H9 (cell line): Measurements from ENCODE around the gene ETFDH. TPM values are rescaled to one million over a fixed set of nuclear protein-coding genes. Genes with fewer than 3 reads are reported as not detected.

Experiments
- DNase-seq: peaks from one replicate; pipeline ENCODE4 v3.0.0-alpha.2; 2017
- H2AFZ ChIP-seq: one replicate; pipeline ENCODE4 v1.6.1; 2013; ENCODE audit warnings: mild to moderate bottlenecking, low read length, control low read depth, moderate library complexity
- H2AK5ac ChIP-seq: 2 replicates; pipeline ENCODE4 v1.6.1; 2013; ENCODE audit warnings: low read length, control low read depth, mixed read lengths; ENCODE audit not compliant: insufficient read length
- H2BK120ac ChIP-seq: one replicate; pipeline ENCODE4 v1.6.1; 2013; ENCODE audit warnings: low read depth, mild to moderate bottlenecking, low read length, control low read depth, inconsistent platforms; ENCODE audit not compliant: poor library complexity, severe bottlenecking
- H2BK12ac ChIP-seq: 2 replicates; pipeline ENCODE4 v1.6.1; 2013; ENCODE audit warnings: low read length, control low read depth, mixed read lengths, low read depth; ENCODE audit not compliant: insufficient read length
- H2BK15ac ChIP-seq: 2 replicates; pipeline ENCODE4 v1.6.1; 2013; ENCODE audit warnings: low read depth, low read length, control low read depth
- H2BK20ac ChIP-seq: one replicate; pipeline ENCODE4 v1.6.1; 2013; ENCODE audit warnings: low read depth, mild to moderate bottlenecking, low read length, control low read depth, inconsistent platforms; ENCODE audit not compliant: poor library complexity, severe bottlenecking
- H2BK5ac ChIP-seq: 2 replicates; pipeline ENCODE4 v1.6.1; 2013; ENCODE audit warnings: low read length, control low read depth, mixed read lengths; ENCODE audit not compliant: insufficient read length
- H3K14ac ChIP-seq: 2 replicates; pipeline ENCODE4 v1.6.1; 2013; ENCODE audit warnings: low read length, control low read depth; ENCODE audit not compliant: insufficient read depth
- H3K18ac ChIP-seq: 2 replicates; pipeline ENCODE4 v1.6.1; 2013; ENCODE audit warnings: low read depth, mild to moderate bottlenecking, mixed read lengths, low read length, control low read depth; ENCODE audit not compliant: insufficient read length
- H3K23ac ChIP-seq: 2 replicates; pipeline ENCODE4 v1.6.1; 2013; ENCODE audit warnings: low read length, control low read depth, mixed read lengths, low read depth; ENCODE audit not compliant: insufficient read length
- H3K23me2 ChIP-seq: 2 replicates; pipeline ENCODE4 v1.6.1; 2013; ENCODE audit warnings: low read depth, mild to moderate bottlenecking, mixed read lengths, low read length, control low read depth; ENCODE audit not compliant: insufficient read length, poor library complexity, severe bottlenecking
- H3K27ac ChIP-seq: 2 replicates; pipeline ENCODE4 v1.5.1; 2013; ENCODE audit warnings: low read length, control low read depth, mixed read lengths, low read depth; ENCODE audit not compliant: insufficient read length
- H3K27me3 ChIP-seq: 2 replicates; pipeline ENCODE4 v1.6.1; 2013; ENCODE audit warnings: low read length, control low read depth, inconsistent platforms; ENCODE audit not compliant: insufficient read depth
- H3K4ac ChIP-seq: 2 replicates; pipeline ENCODE4 v1.6.1; 2013; ENCODE audit warnings: low read depth, mild to moderate bottlenecking, control low read depth, inconsistent platforms, low read length, moderate library complexity
- H3K4me1 ChIP-seq: 2 replicates; pipeline ENCODE4 v1.6.1; 2013; ENCODE audit warnings: low read length, control low read depth, inconsistent platforms; ENCODE audit not compliant: insufficient read depth
- H3K4me2 ChIP-seq: 2 replicates; pipeline ENCODE4 v1.6.1; 2013; ENCODE audit warnings: low read length, control low read depth, mixed read lengths; ENCODE audit not compliant: insufficient read length, insufficient read depth
- H3K56ac ChIP-seq: 2 replicates; pipeline ENCODE4 v1.6.1; 2013; ENCODE audit warnings: low read depth, mild to moderate bottlenecking, mixed read lengths, low read length, control low read depth; ENCODE audit not compliant: insufficient read length
- H3K79me1 ChIP-seq: 2 replicates; pipeline ENCODE4 v1.6.1; 2013; ENCODE audit warnings: low read depth, mild to moderate bottlenecking, moderate library complexity, low read length, control low read depth, inconsistent platforms; ENCODE audit not compliant: insufficient read depth, poor library complexity, severe bottlenecking
- H3K79me2 ChIP-seq: 2 replicates; pipeline ENCODE4 v1.6.1; 2013; ENCODE audit warnings: low read length, control low read depth, inconsistent platforms; ENCODE audit not compliant: insufficient read depth
- H3K9ac ChIP-seq: 2 replicates; pipeline ENCODE4 v1.6.1; 2013; ENCODE audit warnings: low read length, control low read depth, mixed read lengths; ENCODE audit not compliant: insufficient read length; ENCODE audit errors: extremely low read depth
- H3K9me3 ChIP-seq: one replicate; pipeline ENCODE4 v1.6.1; 2013; ENCODE audit warnings: low read depth, low read length, inconsistent platforms; ENCODE audit not compliant: control insufficient read depth
- H3T11ph ChIP-seq: one replicate; pipeline ENCODE4 v1.6.1; 2013; ENCODE audit warnings: mild to moderate bottlenecking, low read length, control low read depth, inconsistent platforms
- H4K20me1 ChIP-seq: one replicate; pipeline ENCODE4 v1.6.1; 2013; ENCODE audit not compliant: control insufficient read depth, insufficient read length, insufficient read depth
- H4K5ac ChIP-seq: 2 replicates; pipeline ENCODE4 v1.6.1; 2013; ENCODE audit warnings: low read depth, mild to moderate bottlenecking, mixed read lengths, low read length, control low read depth; ENCODE audit not compliant: insufficient read length
- H4K8ac ChIP-seq: replicated peaks from 2 replicates; pipeline ENCODE4 v1.6.1; 2013; ENCODE audit warnings: low read length, control low read depth, mixed read lengths, low read depth; ENCODE audit not compliant: insufficient read length
- H4K91ac ChIP-seq: 2 replicates; pipeline ENCODE4 v1.6.1; 2013; ENCODE audit warnings: low read depth, mild to moderate bottlenecking, moderate library complexity, mixed read lengths, low read length, control low read depth; ENCODE audit not compliant: insufficient read length
- H3K27ac Mint-ChIP-seq, 3 experiments: 2 replicates in 2 of 3; 3 replicates in 1 of 3; pipeline ENCODE4 v1.8.0; 2020 to 2021; ENCODE audit warnings: mixed read lengths in 3 of 3, mild to moderate bottlenecking in 1 of 3, moderate library complexity in 1 of 3
- H3K27me3 Mint-ChIP-seq: 2 replicates; pipeline ENCODE4 v1.8.0; 2021; ENCODE audit warnings: low read depth, mild to moderate bottlenecking, moderate library complexity, mixed read lengths
- H3K36me3 Mint-ChIP-seq, 3 experiments: 2 replicates in 2 of 3; 3 replicates in 1 of 3; pipeline ENCODE4 v1.8.0; 2020 to 2021; ENCODE audit warnings: low read depth in 3 of 3, mixed read lengths in 3 of 3; ENCODE audit not compliant: insufficient read depth in 1 of 3
- H3K4me1 Mint-ChIP-seq, 2 experiments: 2 replicates each; pipeline ENCODE4 v1.8.0; 2020; ENCODE audit warnings: mixed read lengths in 2 of 2
- H3K4me3 Mint-ChIP-seq, 2 experiments: 2 replicates in 1 of 2; 3 replicates in 1 of 2; pipeline ENCODE4 v1.8.0; 2020 to 2021; ENCODE audit warnings: mild to moderate bottlenecking in 2 of 2, mixed read lengths in 2 of 2, moderate library complexity in 1 of 2
- H3K9me3 Mint-ChIP-seq, 2 experiments: 2 replicates in 1 of 2; 3 replicates in 1 of 2; pipeline ENCODE4 v1.8.0; 2020; ENCODE audit warnings: mild to moderate bottlenecking in 2 of 2, mixed read lengths in 2 of 2, moderate library complexity in 1 of 2
- WGBS: extraction: QIAGEN DNeasy Blood & Tissue Kit; methylation state at CpG from one replicate; pipeline ENCODE4 v1.1.7; 2013; ENCODE audit warnings: missing lambda C conversion rate, low lambda C conversion rate, mixed read lengths; ENCODE audit not compliant: insufficient read length; ENCODE audit errors: extremely low coverage; 5-methylcytosine and 5-hydroxymethylcytosine counted together
- long read RNA-seq: library from polyadenylated mRNA; unstranded; transcript quantifications from one replicate; pipeline ENCODE4 v2.0.0, GENCODE V29; 2020
- total RNA-seq: library from RNA; stranded (reverse); gene quantifications from 2 replicates; pipeline ENCODE4 v1.2.1, GENCODE V29; 2021
- TF ChIP-seq, protein P1 (sequence below): fragments of 200-600 bp; sonication (generic); conservative IDR thresholded peaks from 3 replicates; pipeline ENCODE4 v1.8.0; 2021; ENCODE audit warnings: antibody characterized with exemption, mild to moderate bottlenecking

ETFDH gene
- total RNA-seq = 11.9 and 12.8 TPM in 2 replicates
- long read RNA-seq, transcript ETFDH-206 (13 exons, 3,282 nt) = major isoform, 49 of 57 reads
- long read RNA-seq, partial matches to known transcripts = 0 of 57 reads
- long read RNA-seq, other reads (novel, unspliced or antisense) = 2 of 57 reads

GRCh38 chr4:158671915-158672806 is at the start of gene ETFDH:
Gene ETFDH (plus strand): TSS chr4:158672296. CDS start chr4:158672457, 161 bp downstream.
- H3K79me2 ChIP-seq = peaks cover 5% of the 10 kb centered on the region; the same call in 1 of the 2 replicates
- no peaks in the 10 kb centered on the region for H3K9me3 Mint-ChIP-seq

More at GRCh38 chr4:158671915-158672806, at the start of gene ETFDH:
- Histone ChIP-seq H3K14ac (peak within 1 kb of the TSS; percentile 98), H2AFZ (no peak within 1 kb of the TSS), H3K56ac (no peak within 1 kb of the TSS), H3K23ac (peak within 1 kb of the TSS; percentile 7), H2BK15ac (no peak within 1 kb of the TSS), H4K91ac (no peak within 1 kb of the TSS), H3K23me2 (peaks cover 13% of the 10 kb centered on the region), H2BK12ac (no peak within 1 kb of the TSS), H3K9ac (peak within 1 kb of the TSS; percentile 79), H4K8ac (no peak within 1 kb of the TSS), H3K18ac (peak within 1 kb of the TSS; percentile 81), H3K79me1 (no peaks in the 10 kb centered on the region), H4K20me1 (no peaks in the 10 kb centered on the region), H3K4me2 (peak within 1 kb of the TSS; percentile 95), H2BK120ac (no peak within 1 kb of the TSS), H3K4me1 (no peaks in the 10 kb centered on the region), H2BK5ac (no peak within 1 kb of the TSS), H3K27me3 (no peaks in the 10 kb centered on the region), H3K9me3 (no peaks in the 10 kb centered on the region), H2BK20ac (no peak within 1 kb of the TSS), H3T11ph (no peak within 1 kb of the TSS), H4K5ac (peak within 1 kb of the TSS; percentile 14), H3K4ac (peak within 1 kb of the TSS; percentile 46; the same call in 1 of the 2 replicates), H2AK5ac (no peak within 1 kb of the TSS), H3K27ac (no peak within 1 kb of the TSS)
- peaks cover 11 to 15% of the 10 kb centered on the region in 2 experiments for H3K4me1 Mint-ChIP-seq
- WGBS = no CpG with 5 or more reads among the region's 60 CpGs
- no peaks in the 10 kb centered on the region for H3K27me3 Mint-ChIP-seq
- peak within 1 kb of the TSS; percentile 98 to 99 for H3K4me3 Mint-ChIP-seq
- TF ChIP-seq, protein P1, sequence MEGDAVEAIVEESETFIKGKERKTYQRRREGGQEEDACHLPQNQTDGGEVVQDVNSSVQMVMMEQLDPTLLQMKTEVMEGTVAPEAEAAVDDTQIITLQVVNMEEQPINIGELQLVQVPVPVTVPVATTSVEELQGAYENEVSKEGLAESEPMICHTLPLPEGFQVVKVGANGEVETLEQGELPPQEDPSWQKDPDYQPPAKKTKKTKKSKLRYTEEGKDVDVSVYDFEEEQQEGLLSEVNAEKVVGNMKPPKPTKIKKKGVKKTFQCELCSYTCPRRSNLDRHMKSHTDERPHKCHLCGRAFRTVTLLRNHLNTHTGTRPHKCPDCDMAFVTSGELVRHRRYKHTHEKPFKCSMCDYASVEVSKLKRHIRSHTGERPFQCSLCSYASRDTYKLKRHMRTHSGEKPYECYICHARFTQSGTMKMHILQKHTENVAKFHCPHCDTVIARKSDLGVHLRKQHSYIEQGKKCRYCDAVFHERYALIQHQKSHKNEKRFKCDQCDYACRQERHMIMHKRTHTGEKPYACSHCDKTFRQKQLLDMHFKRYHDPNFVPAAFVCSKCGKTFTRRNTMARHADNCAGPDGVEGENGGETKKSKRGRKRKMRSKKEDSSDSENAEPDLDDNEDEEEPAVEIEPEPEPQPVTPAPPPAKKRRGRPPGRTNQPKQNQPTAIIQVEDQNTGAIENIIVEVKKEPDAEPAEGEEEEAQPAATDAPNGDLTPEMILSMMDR = peak; percentile 61
- peak within 1 kb of the TSS; percentile 96 to 99 (median 97) for H3K27ac Mint-ChIP-seq
- peak; percentile 99 for DNase-seq
- peaks cover 5 to 11% (median 9%) of the 10 kb centered on the region in 3 experiments for H3K36me3 Mint-ChIP-seq
